T-helper 9 cell (primary cell): ENCODE measurements around the gene VPS35L.

ENCODE experiments used
- DNase-seq: peaks from one replicate; pipeline ENCODE4 v3.0.0-alpha.2; 2020
- total RNA-seq, 2 donors: gene quantifications; one replicate each; lab custom pipeline; 2026; lab: John Stamatoyannopoulos, UW

The VPS35L gene
- total RNA-seq: 40.5 to 60.6 reads per million in 2 donors

GRCh38 chr16:19555186-19555937 is at the start of gene VPS35L:
Gene VPS35L, plus strand, starts transcription at chr16:19555703. Its CDS starts 27 bp downstream, at chr16:19555730.
- peak; percentile 95 for DNase-seq

GRCh38 chr16:19506965-19507364 is 48.5 kb upstream of the VPS35L start:
- DNase-seq: no peak

- no peak for DNase-seq
Measured at GRCh38 chr16:19507867-19508266, 47.6 kb upstream of the VPS35L start.

GRCh38 chr16:19512297-19512696 is 43.2 kb upstream of the VPS35L start:
- no peak for DNase-seq

- DNase-seq: no peak
Measured at GRCh38 chr16:19513377-19514053, 42.0 kb upstream of the VPS35L start.

GRCh38 chr16:19515757-19516156 is 39.7 kb upstream of the VPS35L start:
- no peak for DNase-seq

GRCh38 chr16:19517424-19518089 is 37.9 kb upstream of the VPS35L start:
- no peak for DNase-seq

GRCh38 chr16:19518388-19518787 is 37.1 kb upstream of the VPS35L start:
- DNase-seq: no peak

GRCh38 chr16:19520861-19521331 is 34.6 kb upstream of the VPS35L start:
- no peak for DNase-seq

GRCh38 chr16:19521471-19522396 is 33.8 kb upstream of the VPS35L start, which contains the start of gene GDE1:
Gene GDE1, minus strand, starts transcription at chr16:19522098. Its CDS starts 134 bp downstream, at chr16:19521964.
- DNase-seq: peak; percentile 92

- no peak for DNase-seq
Measured at GRCh38 chr16:19522397-19522732, 33.1 kb upstream of the VPS35L start.

- DNase-seq: no peak
Measured at GRCh38 chr16:19522760-19523159, 32.7 kb upstream of the VPS35L start.

- no peak for DNase-seq
Measured at GRCh38 chr16:19523184-19523558, 32.3 kb upstream of the VPS35L start.

- peak; percentile 93 for DNase-seq
Measured at GRCh38 chr16:19523559-19524355, 31.7 kb upstream of the VPS35L start, which contains the start of gene CCP110. Gene CCP110, plus strand, starts transcription at chr16:19523942. Its CDS starts 3,940 bp downstream, at chr16:19527882.

- no peak for DNase-seq
Measured at GRCh38 chr16:19524356-19524615, 31.2 kb upstream of the VPS35L start.

GRCh38 chr16:19524616-19525384 is 30.7 kb upstream of the VPS35L start:
- DNase-seq: no peak

GRCh38 chr16:19525385-19525723 is 30.1 kb upstream of the VPS35L start:
- no peak for DNase-seq

- no peak for DNase-seq
Measured at GRCh38 chr16:19527161-19527560, 28.3 kb upstream of the VPS35L start.

GRCh38 chr16:19528666-19529065 is 26.8 kb upstream of the VPS35L start:
- DNase-seq: no peak

GRCh38 chr16:19532601-19533000 is 22.9 kb upstream of the VPS35L start:
- no peak for DNase-seq
